Chondrocyte (in vitro differentiated cells): ENCODE data around the gene VPS18. TPM values are rescaled to one million over a fixed set of nuclear protein-coding genes. Genes with fewer than 3 reads are reported as not detected.

ENCODE experiments used
- DNase-seq: peaks from one replicate; pipeline ENCODE4 v3.0.0; 2021; ENCODE audit warnings: mixed read lengths, low spot score
- H3K27ac Mint-ChIP-seq: one replicate; pipeline ENCODE4 v1.8.0; 2021; ENCODE audit warnings: mild to moderate bottlenecking, moderate library complexity, mixed read lengths; ENCODE audit not compliant: unreplicated experiment
- H3K27me3 Mint-ChIP-seq: 2 replicates; pipeline ENCODE4 v1.8.0; 2021; ENCODE audit warnings: low read depth, mixed read lengths
- H3K36me3 Mint-ChIP-seq: 2 replicates; pipeline ENCODE4 v1.8.0; 2021; ENCODE audit warnings: low read depth, mixed read lengths
- H3K4me1 Mint-ChIP-seq: 2 replicates; pipeline ENCODE4 v1.8.0; 2021; ENCODE audit warnings: low read depth, mild to moderate bottlenecking, mixed read lengths
- H3K4me3 Mint-ChIP-seq: one replicate; pipeline ENCODE4 v1.8.0; 2021; ENCODE audit warnings: mild to moderate bottlenecking, moderate library complexity, mixed read lengths; ENCODE audit not compliant: unreplicated experiment
- H3K9me3 Mint-ChIP-seq: 2 replicates; pipeline ENCODE4 v1.8.0; 2021; ENCODE audit warnings: low read depth, mixed read lengths
- CTCF ChIP-seq: fragments of 200-600 bp; sonication (generic); IDR thresholded peaks from 2 replicates; pipeline ENCODE4 v1.5.0; 2021; ENCODE audit warnings: antibody characterized with exemption, mild to moderate bottlenecking, moderate library complexity
- total RNA-seq: library from RNA; stranded (reverse); gene quantifications from 3 replicates; pipeline ENCODE4 v1.2.1, GENCODE V29; 2021

VPS18 gene
- total RNA-seq, 1 donor from 2014 or later: 33.0 TPM

GRCh38 chr15:40927873-40928806 lies 33.9 kb downstream of the VPS18 start:
- H3K27me3 Mint-ChIP-seq: peaks cover 34% of the 10 kb centered on the region
- TF ChIP-seq CTCF: no peak
- H3K36me3 Mint-ChIP-seq: no peaks in the 10 kb centered on the region
- no peak overlapping the region for H3K27ac Mint-ChIP-seq
- no peak for DNase-seq
- peak overlapping the region; percentile 75 for H3K4me3 Mint-ChIP-seq
- H3K9me3 Mint-ChIP-seq: no peaks in the 10 kb centered on the region
- H3K4me1 Mint-ChIP-seq: peaks cover 36% of the 10 kb centered on the region

GRCh38 chr15:40928821-40929659 lies 34.8 kb downstream of the VPS18 start, which contains the start of gene DLL4:
TSS of gene DLL4 (plus strand) at chr15:40929340. CDS start at chr15:40929669, 329 bp downstream.
- no peak for DNase-seq
- Mint-ChIP-seq H3K36me3 (no peaks in the 10 kb centered on the region), H3K4me1 (peaks cover 36% of the 10 kb centered on the region), H3K27ac (no peak within 1 kb of the TSS), H3K9me3 (no peaks in the 10 kb centered on the region), H3K27me3 (peaks cover 34% of the 10 kb centered on the region), H3K4me3 (peak within 1 kb of the TSS; percentile 75)
- no peak for TF ChIP-seq CTCF

- Mint-ChIP-seq H3K27me3 (peaks cover 34% of the 10 kb centered on the region), H3K4me1 (peaks cover 36% of the 10 kb centered on the region), H3K4me3 (peak overlapping the region; percentile 75), H3K27ac (no peak overlapping the region), H3K9me3 (no peaks in the 10 kb centered on the region), H3K36me3 (no peaks in the 10 kb centered on the region)
- DNase-seq: peak; percentile 93
- TF ChIP-seq CTCF: no peak
Measured at GRCh38 chr15:40929660-40930429, 35.6 kb downstream of the VPS18 start.

- peaks cover 31% of the 10 kb centered on the region for H3K27me3 Mint-ChIP-seq
- H3K27ac Mint-ChIP-seq: no peak overlapping the region
- peak overlapping the region; percentile 75 for H3K4me3 Mint-ChIP-seq
- H3K9me3 Mint-ChIP-seq: no peaks in the 10 kb centered on the region
- TF ChIP-seq CTCF: peak; percentile 76
- no peaks in the 10 kb centered on the region for H3K36me3 Mint-ChIP-seq
- H3K4me1 Mint-ChIP-seq: peaks cover 36% of the 10 kb centered on the region
- DNase-seq: no peak
Measured at GRCh38 chr15:40930430-40931299, 36.4 kb downstream of the VPS18 start.
